A549 (cell line): ENCODE data around the gene PHPT1. TPM values are rescaled to one million over a fixed set of nuclear protein-coding genes. Genes with fewer than 3 reads are reported as not detected.

Source experiments
- ATAC-seq, 2 experiments: fragments of 200-7000 bp in 1 of 2; fragments of >200 bp in 1 of 2; cut with Nextera tagmentation in 1 of 2; cut with Tn5 transposase in 1 of 2; 3 replicates each; pipeline versions ENCODE4 v1.8.0 to v1.9.1; 2018 to 2020; ENCODE audit warnings: mild to moderate bottlenecking in 1 of 2, moderate library complexity in 1 of 2
- CTCF ChIA-PET: fragments of 300-600 bp; sonication (Branson Sonifier 250); formaldehyde crosslinking; extraction: SDS; loops from one replicate; lab custom pipeline; 2021; ENCODE audit warnings: antibody characterized with exemption, inconsistent platforms; lab: Yijun Ruan, JAX
- POLR2A ChIA-PET: fragments of 350-600 bp; formaldehyde crosslinking; extraction: SDS; loops from one replicate; lab custom pipeline; 2021; ENCODE audit warnings: antibody characterized with exemption, inconsistent platforms; lab: Yijun Ruan, JAX
- DNase-seq, 2 experiments: peaks; one replicate each; pipeline versions ENCODE4 v3.0.0 to v3.0.0-alpha.2; 2011 to 2016; ENCODE audit warnings: low read depth in 1 of 2, low spot score in 1 of 2
- FAIRE-seq: peaks from 2 replicates; lab custom pipeline; 2011; peaks lifted over from hg19 to GRCh38; lab: Jason Lieb, UNC
- H3K27ac ChIP-seq, 2 experiments: fragments of >200 bp; sonication (Bioruptor Twin); formaldehyde crosslinking; 3 replicates each; pipeline ENCODE4 v1.5.1; 2016 to 2017
- H3K4me1 ChIP-seq: fragments of >200 bp; sonication (Bioruptor Twin); formaldehyde crosslinking; 3 replicates; pipeline ENCODE4 v1.6.1; 2016
- H3K4me2 ChIP-seq: fragments of >200 bp; sonication (Bioruptor Twin); formaldehyde crosslinking; 3 replicates; pipeline ENCODE4 v1.6.1; 2016
- H3K4me3 ChIP-seq: fragments of >200 bp; sonication (Bioruptor Twin); formaldehyde crosslinking; 3 replicates; pipeline ENCODE4 v1.5.1; 2016
- H3K9me3 ChIP-seq: fragments of >200 bp; sonication (Bioruptor Twin); formaldehyde crosslinking; 3 replicates; pipeline ENCODE4 v1.6.1; 2016
- BHLHE40 ChIP-seq: IDR thresholded peaks from 2 replicates; pipeline ENCODE4 v1.6.1; 2012; ENCODE audit warnings: low read depth, low read length, inconsistent platforms
- CBX2 ChIP-seq: fragments of 200-600 bp; sonication (generic); IDR thresholded peaks from 2 replicates; pipeline ENCODE4 v1.6.1; 2016; ENCODE audit warnings: low read depth, mild to moderate bottlenecking, borderline replicate concordance
- CBX8 ChIP-seq: fragments of 200-600 bp; sonication (generic); IDR thresholded peaks from 2 replicates; pipeline ENCODE4 v1.6.1; 2016
- CEBPB ChIP-seq, 2 experiments: fragments of >200 bp in 1 of 2; sonication (Bioruptor Twin) in 1 of 2; formaldehyde crosslinking in 1 of 2; IDR thresholded peaks; 2 replicates each; pipeline ENCODE4 v1.6.1; 2012 to 2016
- EHMT2 ChIP-seq: fragments of 200-600 bp; sonication (generic); IDR thresholded peaks from 2 replicates; pipeline ENCODE4 v1.6.1; 2016; ENCODE audit warnings: antibody characterized with exemption, low read depth, mild to moderate bottlenecking, moderate library complexity
- ESRRA ChIP-seq: fragments of 150-350 bp; IDR thresholded peaks from 2 replicates; pipeline ENCODE4 v1.6.1; 2014; ENCODE audit warnings: mild to moderate bottlenecking, low read length, borderline replicate concordance
- GATA3 ChIP-seq: IDR thresholded peaks from 2 replicates; pipeline ENCODE4 v1.6.1; 2012; ENCODE audit warnings: borderline replicate concordance
- HDAC2 ChIP-seq: fragments of 200-600 bp; sonication (generic); IDR thresholded peaks from 2 replicates; pipeline ENCODE4 v1.6.1; 2016
- HEYL ChIP-seq: fragments of 250-450 bp; sonication (Bioruptor Pico); IDR thresholded peaks from 2 replicates; pipeline ENCODE4 v1.8.0; 2021; ENCODE audit warnings: mild to moderate bottlenecking, moderate library complexity
- HOXA7 ChIP-seq: fragments of 250-450 bp; sonication (Bioruptor Pico); IDR thresholded peaks from 2 replicates; pipeline ENCODE4 v1.5.0; 2020; ENCODE audit warnings: mild to moderate bottlenecking, moderate library complexity
- MAZ ChIP-seq: fragments of 150-350 bp; IDR thresholded peaks from 2 replicates; pipeline ENCODE4 v1.6.1; 2014; ENCODE audit warnings: antibody characterized with exemption, low read depth, low read length, borderline replicate concordance
- POLR2A ChIP-seq: IDR thresholded peaks from 2 replicates; pipeline ENCODE4 v1.6.1; 2012; ENCODE audit warnings: mild to moderate bottlenecking, low read length
- POLR2AphosphoS2 ChIP-seq: conservative IDR thresholded peaks from 2 replicates; pipeline ENCODE4 v1.6.1; 2012; ENCODE audit warnings: low read length, improper control_type of control experiment, inconsistent platforms
- RAD21 ChIP-seq, 2 experiments: fragments of >200 bp in 1 of 2; sonication (Bioruptor Twin) in 1 of 2; formaldehyde crosslinking in 1 of 2; IDR thresholded peaks in 1 of 2; conservative IDR thresholded peaks in 1 of 2; 2 replicates in 1 of 2; 3 replicates in 1 of 2; pipeline ENCODE4 v1.6.1; 2012 to 2018; ENCODE audit warnings: inconsistent platforms in 1 of 2
- RNF2 ChIP-seq: fragments of 200-600 bp; sonication (generic); IDR thresholded peaks from 2 replicates; pipeline ENCODE4 v1.6.1; 2016; ENCODE audit warnings: low read depth, mild to moderate bottlenecking, antibody characterized with exemption, moderate library complexity, borderline replicate concordance
- SREBF2 ChIP-seq: fragments of 450-650 bp; IDR thresholded peaks from 2 replicates; pipeline ENCODE4 v1.6.1; 2014; ENCODE audit warnings: mild to moderate bottlenecking, moderate library complexity
- ZC3H11A ChIP-seq: fragments of 450-650 bp; IDR thresholded peaks from 2 replicates; pipeline ENCODE4 v1.6.1; 2014; ENCODE audit warnings: antibody characterized with exemption, mild to moderate bottlenecking
- ZSCAN20 ChIP-seq: fragments of 250-450 bp; sonication (Bioruptor Pico); IDR thresholded peaks from 2 replicates; pipeline ENCODE4 v1.8.0; 2022; ENCODE audit warnings: mild to moderate bottlenecking, moderate library complexity
- WGBS: methylation state at CpG from one replicate; pipeline ENCODE4 v1.1.6; 2017; ENCODE audit errors: missing lambda C conversion rate; 5-methylcytosine and 5-hydroxymethylcytosine counted together
- polyA plus RNA-seq, 4 experiments: library from polyadenylated mRNA; depleted of rRNA in 3 of 4; stranded (reverse); fragments of >200 nt; fragmentation: RNase III in 1 of 4; extraction: RNeasy Plus Mini Kit Qiagen cat#74134 plus additional on column Dnase treatment in 1 of 4; gene quantifications; 2 replicates in 3 of 4; 3 replicates in 1 of 4; pipeline ENCODE4 v1.2.3, GENCODE V29; 2011 to 2017
- TF ChIP-seq, protein P1 (sequence below): fragments of >200 bp; sonication (Bioruptor Twin); formaldehyde crosslinking; IDR thresholded peaks from 3 replicates; pipeline ENCODE4 v1.6.1; 2016
- TF ChIP-seq, protein P2 (sequence below): IDR thresholded peaks from 2 replicates; pipeline ENCODE4 v1.6.1; 2012
- TF ChIP-seq, protein P3 (sequence below): IDR thresholded peaks from 2 replicates; pipeline ENCODE4 v1.6.1; 2012

PHPT1 gene
- polyA plus RNA-seq, 2 of the 4 experiments (the other 2 are of a cell fraction), result 123 to 234 TPM

DNA sequence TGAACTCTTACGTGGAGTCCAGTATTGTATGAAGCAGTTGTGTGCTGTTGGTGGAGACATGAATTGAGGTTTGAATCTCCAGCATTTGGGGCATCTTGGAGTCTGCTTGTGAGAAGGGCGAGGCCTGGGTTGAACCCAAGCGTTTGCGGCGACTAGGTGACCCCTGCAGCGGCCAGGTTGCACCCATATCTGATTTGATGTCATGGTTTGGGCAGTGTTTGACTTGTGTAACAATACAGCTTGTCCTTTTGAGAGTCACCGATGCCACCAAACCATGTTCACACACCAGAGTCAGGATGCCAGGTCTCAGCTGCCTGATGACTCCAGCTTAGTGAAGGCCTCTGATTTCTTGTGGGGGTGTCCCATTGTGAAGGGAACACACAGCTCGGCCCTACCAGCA, 39.2 kb downstream of the PHPT1 start:
- peak overlapping the region in 1 of 2 experiments; percentile 98; a peak in 3 of 6 replicates for H3K27ac ChIP-seq
- TF ChIP-seq MAZ (no peak), POLR2A (no peak), CBX8 (no peak), POLR2AphosphoS2 (no peak), BHLHE40 (no peak), HOXA7 (CRISPR knock-in tag) (no peak), RAD21 (conservative IDR thresholded peaks at IDR 0.05 in 1 of 2, IDR thresholded peaks at IDR 0.05 in 1 of 2) (no peak), HEYL (CRISPR knock-in tag) (no peak), CEBPB (IDR thresholded peaks at IDR 0.05) (no peak), GATA3 (no peak)
- TF ChIP-seq, protein P1, sequence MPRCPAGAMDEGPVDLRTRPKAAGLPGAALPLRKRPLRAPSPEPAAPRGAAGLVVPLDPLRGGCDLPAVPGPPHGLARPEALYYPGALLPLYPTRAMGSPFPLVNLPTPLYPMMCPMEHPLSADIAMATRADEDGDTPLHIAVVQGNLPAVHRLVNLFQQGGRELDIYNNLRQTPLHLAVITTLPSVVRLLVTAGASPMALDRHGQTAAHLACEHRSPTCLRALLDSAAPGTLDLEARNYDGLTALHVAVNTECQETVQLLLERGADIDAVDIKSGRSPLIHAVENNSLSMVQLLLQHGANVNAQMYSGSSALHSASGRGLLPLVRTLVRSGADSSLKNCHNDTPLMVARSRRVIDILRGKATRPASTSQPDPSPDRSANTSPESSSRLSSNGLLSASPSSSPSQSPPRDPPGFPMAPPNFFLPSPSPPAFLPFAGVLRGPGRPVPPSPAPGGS, result no peak
- ChIA-PET CTCF (interaction anchor here (0.8 to 14.7 kb wide), 5 partner anchors 13 to 348 kb away, joined by 3 to 139 read pairs (median 3); no protein-coding TSS in a partner anchor), POLR2A (no interaction called here)
- no peak overlapping the region for H3K4me3 ChIP-seq
- FAIRE-seq, result no peak
- no peak for ATAC-seq
- H3K4me2 ChIP-seq, result peak overlapping the region; percentile 91
- no peaks in the 10 kb centered on the region for H3K9me3 ChIP-seq
- DNase-seq, result no peak
- 83% methylated on average over 8 of the region's 8 CpGs for WGBS
- peaks cover 33% of the 10 kb centered on the region for H3K4me1 ChIP-seq

DNA sequence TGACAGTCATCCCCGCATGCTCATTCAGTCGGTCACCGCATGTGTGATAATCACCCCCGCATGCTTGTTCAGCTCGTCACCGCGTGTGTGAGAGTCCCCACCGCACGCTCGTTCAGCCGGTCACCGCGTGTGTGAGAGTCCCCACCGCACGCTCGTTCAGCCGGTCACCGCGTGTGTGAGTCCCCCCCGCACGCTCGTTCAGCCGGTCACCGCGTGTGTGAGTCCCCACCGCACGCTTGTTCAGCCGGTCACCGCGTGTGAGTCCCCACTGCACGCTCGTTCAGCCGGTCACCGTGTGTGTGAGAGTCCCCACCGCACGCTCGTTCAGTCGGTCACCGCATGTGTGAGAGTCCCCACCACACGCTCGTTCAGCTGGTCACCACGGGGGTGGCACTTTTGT, 40.6 kb downstream of the PHPT1 start:
- no peak for ATAC-seq
- no peak overlapping the region for H3K4me3 ChIP-seq
- no peaks in the 10 kb centered on the region for H3K9me3 ChIP-seq
- CTCF ChIA-PET, result interaction anchor here (1.2 to 14.7 kb wide), 3 partner anchors 11 to 157 kb away, joined by 3 to 139 read pairs (median 4); no protein-coding TSS in a partner anchor
- TF ChIP-seq EHMT2, result no peak
- no peak for FAIRE-seq
- peaks cover 23% of the 10 kb centered on the region for H3K4me1 ChIP-seq
- H3K4me2 ChIP-seq, result no peak overlapping the region
- 0 out of 6 replicates have a peak overlapping the region, but pooled peaks of 1 of the 2 experiments have one; percentile 34 for H3K27ac ChIP-seq
- POLR2A ChIA-PET, result no interaction called here
- no peak for DNase-seq
- WGBS, result 97% methylated on average over 41 of the region's 42 CpGs

DNA sequence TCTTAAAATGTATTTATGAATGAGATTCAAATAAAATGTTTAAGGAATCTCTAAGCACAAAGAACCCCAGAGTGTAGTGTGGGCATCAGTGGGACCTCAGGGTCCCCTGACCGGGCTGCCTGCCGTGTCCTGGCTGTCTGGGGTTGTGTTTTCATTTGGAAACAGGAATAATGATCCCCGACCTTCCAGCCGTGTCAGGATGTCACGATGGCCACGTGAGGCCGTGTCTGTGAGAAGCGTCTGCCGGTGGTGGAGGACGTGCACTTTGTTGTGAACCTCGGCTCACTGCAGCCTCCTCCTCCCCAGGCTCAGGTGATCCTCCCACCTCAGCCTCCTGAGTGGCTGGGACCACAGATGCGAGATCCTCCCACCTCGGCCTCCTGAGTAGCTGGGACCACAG, 41.5 kb downstream of the PHPT1 start:
- H3K4me3 ChIP-seq, result no peak overlapping the region
- no peak for FAIRE-seq
- ChIA-PET CTCF (interaction anchor here (1.4 to 14.7 kb wide), 4 partner anchors 9 to 138 kb away, joined by 3 to 139 read pairs (median 6); no protein-coding TSS in a partner anchor), POLR2A (no interaction called here)
- H3K4me2 ChIP-seq, result no peak overlapping the region
- peak overlapping the region in 1 of 2 experiments; percentile 8; a peak in 1 of 6 replicates for H3K27ac ChIP-seq
- WGBS, result 94% methylated on average over 13 of the region's 13 CpGs
- no peak for DNase-seq
- no peak for TF ChIP-seq ZSCAN20 (CRISPR knock-in tag)
- no peak for TF ChIP-seq RNF2
- no peak for TF ChIP-seq CBX2
- no peak for TF ChIP-seq SREBF2
- TF ChIP-seq, protein P2, sequence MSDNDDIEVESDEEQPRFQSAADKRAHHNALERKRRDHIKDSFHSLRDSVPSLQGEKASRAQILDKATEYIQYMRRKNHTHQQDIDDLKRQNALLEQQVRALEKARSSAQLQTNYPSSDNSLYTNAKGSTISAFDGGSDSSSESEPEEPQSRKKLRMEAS, result no peak
- no peak for TF ChIP-seq ESRRA
- TF ChIP-seq GATA3, result no peak
- TF ChIP-seq, protein P3, sequence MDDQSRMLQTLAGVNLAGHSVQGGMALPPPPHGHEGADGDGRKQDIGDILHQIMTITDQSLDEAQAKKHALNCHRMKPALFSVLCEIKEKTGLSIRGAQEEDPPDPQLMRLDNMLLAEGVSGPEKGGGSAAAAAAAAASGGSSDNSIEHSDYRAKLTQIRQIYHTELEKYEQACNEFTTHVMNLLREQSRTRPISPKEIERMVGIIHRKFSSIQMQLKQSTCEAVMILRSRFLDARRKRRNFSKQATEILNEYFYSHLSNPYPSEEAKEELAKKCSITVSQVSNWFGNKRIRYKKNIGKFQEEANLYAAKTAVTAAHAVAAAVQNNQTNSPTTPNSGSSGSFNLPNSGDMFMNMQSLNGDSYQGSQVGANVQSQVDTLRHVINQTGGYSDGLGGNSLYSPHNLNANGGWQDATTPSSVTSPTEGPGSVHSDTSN, result no peak
- TF ChIP-seq ZC3H11A, result no peak
- TF ChIP-seq HDAC2, result no peak
- TF ChIP-seq CBX8, result no peak
- H3K9me3 ChIP-seq, result no peaks in the 10 kb centered on the region
- H3K4me1 ChIP-seq, result peaks cover 26% of the 10 kb centered on the region
- ATAC-seq, result no peak
